Dermis lymphatic vessel endothelial cell (primary cell): ENCODE results near the gene PRR20A. TPM values are rescaled to one million over a fixed set of nuclear protein-coding genes. Genes with fewer than 3 reads are reported as not detected.

Experiments used
- total RNA-seq: library from RNA; depleted of rRNA; stranded (reverse); fragments of >200 nt; gene quantifications from 2 replicates; pipeline ENCODE4 v1.2.1, GENCODE V29; 2014

Gene PRR20A
- total RNA-seq: not detected in 2 replicates

DNA sequence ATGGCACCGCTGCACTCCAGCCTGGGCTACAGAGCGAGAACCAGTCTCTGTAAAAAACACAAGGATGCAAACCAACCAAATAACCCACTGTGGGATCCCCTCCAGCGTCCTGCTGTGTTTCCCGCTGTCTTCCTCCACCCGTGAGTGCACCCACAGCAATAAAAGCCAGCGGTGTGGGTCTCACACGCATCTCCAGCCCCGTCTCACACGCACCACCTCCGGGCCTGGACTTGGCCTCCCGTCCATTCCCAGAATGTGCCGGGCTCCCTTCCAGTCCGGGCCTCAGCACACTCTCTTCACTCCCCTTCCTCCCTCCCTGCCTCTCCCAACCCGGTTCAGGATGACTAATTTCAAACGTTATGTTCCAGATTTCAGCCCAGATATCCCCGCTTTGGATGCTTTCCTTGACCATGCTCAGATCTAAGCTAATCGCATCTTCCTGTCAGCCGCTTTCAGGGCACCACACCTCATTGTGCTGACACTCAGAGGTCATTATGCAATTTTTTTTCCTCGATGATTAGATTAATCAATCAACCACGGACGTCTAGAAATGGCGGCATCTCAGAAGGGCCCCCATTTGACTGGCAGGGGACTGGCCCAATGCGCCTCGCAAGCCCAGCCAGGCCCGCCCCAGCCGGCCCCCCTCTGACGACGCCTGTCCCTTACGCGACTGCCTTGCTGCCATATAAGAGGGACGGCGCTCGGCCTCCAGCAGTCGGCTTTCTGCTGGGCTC, at the start of gene PRR20A:
Gene PRR20A (plus strand): TSS at position 684 of the 734 bp plus-strand sequence. CDS start 387 bp downstream, outside the sequence.

DNA sequence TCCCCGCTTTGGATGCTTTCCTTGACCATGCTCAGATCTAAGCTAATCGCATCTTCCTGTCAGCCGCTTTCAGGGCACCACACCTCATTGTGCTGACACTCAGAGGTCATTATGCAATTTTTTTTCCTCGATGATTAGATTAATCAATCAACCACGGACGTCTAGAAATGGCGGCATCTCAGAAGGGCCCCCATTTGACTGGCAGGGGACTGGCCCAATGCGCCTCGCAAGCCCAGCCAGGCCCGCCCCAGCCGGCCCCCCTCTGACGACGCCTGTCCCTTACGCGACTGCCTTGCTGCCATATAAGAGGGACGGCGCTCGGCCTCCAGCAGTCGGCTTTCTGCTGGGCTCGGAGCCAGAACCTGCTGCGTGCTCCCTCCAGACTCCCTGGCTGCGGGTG, 6.5 kb downstream of the PRR20A start, which contains the start of gene PRR20B:
Gene PRR20B (plus strand): TSS at position 301 of the 400 bp plus-strand sequence. CDS start 387 bp downstream, outside the sequence.

DNA sequence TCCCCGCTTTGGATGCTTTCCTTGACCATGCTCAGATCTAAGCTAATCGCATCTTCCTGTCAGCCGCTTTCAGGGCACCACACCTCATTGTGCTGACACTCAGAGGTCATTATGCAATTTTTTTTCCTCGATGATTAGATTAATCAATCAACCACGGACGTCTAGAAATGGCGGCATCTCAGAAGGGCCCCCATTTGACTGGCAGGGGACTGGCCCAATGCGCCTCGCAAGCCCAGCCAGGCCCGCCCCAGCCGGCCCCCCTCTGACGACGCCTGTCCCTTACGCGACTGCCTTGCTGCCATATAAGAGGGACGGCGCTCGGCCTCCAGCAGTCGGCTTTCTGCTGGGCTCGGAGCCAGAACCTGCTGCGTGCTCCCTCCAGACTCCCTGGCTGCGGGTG, 13.0 kb downstream of the PRR20A start, which contains the start of gene PRR20C:
Gene PRR20C (plus strand): TSS at position 301 of the 400 bp plus-strand sequence. CDS start 387 bp downstream, outside the sequence.

DNA sequence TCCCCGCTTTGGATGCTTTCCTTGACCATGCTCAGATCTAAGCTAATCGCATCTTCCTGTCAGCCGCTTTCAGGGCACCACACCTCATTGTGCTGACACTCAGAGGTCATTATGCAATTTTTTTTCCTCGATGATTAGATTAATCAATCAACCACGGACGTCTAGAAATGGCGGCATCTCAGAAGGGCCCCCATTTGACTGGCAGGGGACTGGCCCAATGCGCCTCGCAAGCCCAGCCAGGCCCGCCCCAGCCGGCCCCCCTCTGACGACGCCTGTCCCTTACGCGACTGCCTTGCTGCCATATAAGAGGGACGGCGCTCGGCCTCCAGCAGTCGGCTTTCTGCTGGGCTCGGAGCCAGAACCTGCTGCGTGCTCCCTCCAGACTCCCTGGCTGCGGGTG, 19.6 kb downstream of the PRR20A start, which contains the start of gene PRR20D:
Gene PRR20D (plus strand): TSS at position 301 of the 400 bp plus-strand sequence. CDS start 387 bp downstream, outside the sequence.

DNA sequence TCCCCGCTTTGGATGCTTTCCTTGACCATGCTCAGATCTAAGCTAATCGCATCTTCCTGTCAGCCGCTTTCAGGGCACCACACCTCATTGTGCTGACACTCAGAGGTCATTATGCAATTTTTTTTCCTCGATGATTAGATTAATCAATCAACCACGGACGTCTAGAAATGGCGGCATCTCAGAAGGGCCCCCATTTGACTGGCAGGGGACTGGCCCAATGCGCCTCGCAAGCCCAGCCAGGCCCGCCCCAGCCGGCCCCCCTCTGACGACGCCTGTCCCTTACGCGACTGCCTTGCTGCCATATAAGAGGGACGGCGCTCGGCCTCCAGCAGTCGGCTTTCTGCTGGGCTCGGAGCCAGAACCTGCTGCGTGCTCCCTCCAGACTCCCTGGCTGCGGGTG, 26.2 kb downstream of the PRR20A start, which contains the start of gene PRR20E:
Gene PRR20E (plus strand): TSS at position 301 of the 400 bp plus-strand sequence. CDS start 387 bp downstream, outside the sequence.

Other genes with a start within 250 kb of the PRR20A start
- gene PRR20B, start 6.6 kb downstream of the PRR20A start, total RNA-seq: not detected in 2 replicates
- not detected in 2 replicates for gene PRR20C, start 13.1 kb downstream of the PRR20A start, total RNA-seq
- not detected in 2 replicates for gene PRR20D, start 19.7 kb downstream of the PRR20A start, total RNA-seq
- gene PRR20E, start 26.3 kb downstream of the PRR20A start, total RNA-seq: not detected in 2 replicates